GM21528 (cell line): ENCODE measurements around the gene MRPL9.

Experiments
- ATAC-seq: cut with Tn5 transposase; IDR thresholded peaks from one replicate; pipeline ENCODE4 v1.9.1; 2021; ENCODE audit warnings: mild to moderate bottlenecking, moderate library complexity; ENCODE audit not compliant: unreplicated experiment, low FRiP score

The MRPL9 gene

GRCh38 chr1:151713874-151714273 lies 49.4 kb downstream of the MRPL9 start:
- no peak for ATAC-seq

GRCh38 chr1:151713044-151713443 lies 50.3 kb downstream of the MRPL9 start:
- no peak for ATAC-seq

GRCh38 chr1:151711951-151712350 lies 51.3 kb downstream of the MRPL9 start:
- ATAC-seq = no peak

- no peak for ATAC-seq
These were observed 52.1 kb downstream of the MRPL9 start for GRCh38 chr1:151711044-151711800.

GRCh38 chr1:151710187-151710840 lies 53.0 kb downstream of the MRPL9 start:
- ATAC-seq = no peak
